GM12878 (cell line): ENCODE data around the gene CACNG1. TPM values are rescaled to one million over a fixed set of nuclear protein-coding genes. Genes with fewer than 3 reads are reported as not detected.

Experiments
- ATAC-seq: fragments of 200-7000 bp; cut with Tn5 transposase; 3 replicates; pipeline ENCODE4 v1.9.1; 2020; ENCODE audit warnings: mild to moderate bottlenecking, moderate library complexity
- BruUV-seq: library from RNA; stranded (reverse); fragments of 400-500 nt; replicated peaks from 2 replicates; lab custom pipeline; 2021; lab: Mats Ljungman, UMichigan
- CTCF ChIA-PET: fragments of 300-600 bp; sonication (Branson Sonifier 250); formaldehyde crosslinking; extraction: SDS; loops from one replicate; lab custom pipeline; 2021; ENCODE audit warnings: inconsistent platforms; lab: Yijun Ruan, JAX
- POLR2A ChIA-PET: fragments of 350-600 bp; formaldehyde crosslinking; extraction: SDS; loops from one replicate; lab custom pipeline; 2021; ENCODE audit warnings: inconsistent platforms; lab: Charles Lee
- RAD21 ChIA-PET: fragments of 300-600 bp; sonication (Branson Sonifier 250); formaldehyde crosslinking; loops from one replicate; lab custom pipeline; 2023; ENCODE audit warnings: antibody characterized with exemption; ENCODE audit not compliant: unreplicated experiment; lab: Charles Lee
- SMC1A ChIA-PET: fragments of 300-600 bp; sonication (Branson Sonifier 250); formaldehyde crosslinking; loops from one replicate; lab custom pipeline; 2023; ENCODE audit not compliant: unreplicated experiment, uncharacterized antibody; lab: Charles Lee
- DNase-seq: peaks from one replicate; pipeline ENCODE4 v3.0.0-alpha.2; 2011; ENCODE audit warnings: low read depth, low spot score
- FAIRE-seq: peaks from 3 replicates; lab custom pipeline; 2011; peaks lifted over from hg19 to GRCh38; lab: Jason Lieb, UNC
- H2AFZ ChIP-seq: 2 replicates; pipeline ENCODE4 v1.6.0; 2011; ENCODE audit warnings: low read depth, low read length, control low read depth; ENCODE audit not compliant: control insufficient read depth
- H3K27ac ChIP-seq: 2 replicates; pipeline ENCODE4 v1.5.1; 2011; ENCODE audit warnings: control low read depth; ENCODE audit not compliant: control insufficient read depth, insufficient read depth
- H3K27me3 ChIP-seq, 2 experiments: replicated peaks in 1 of 2; 2 replicates each; pipeline versions ENCODE4 v1.6.0 to v1.6.1; 2011; ENCODE audit warnings: low read length in 1 of 2; ENCODE audit not compliant: control insufficient read depth in 2 of 2, insufficient read depth in 2 of 2
- H3K36me3 ChIP-seq, 2 experiments: 2 replicates each; pipeline ENCODE4 v1.5.1; 2011; ENCODE audit warnings: low read length in 1 of 2; ENCODE audit not compliant: control insufficient read depth in 2 of 2, insufficient read depth in 2 of 2
- H3K4me1 ChIP-seq: 2 replicates; pipeline ENCODE4 v1.6.1; 2011; ENCODE audit warnings: mild to moderate bottlenecking, low read length, moderate library complexity, mixed read lengths; ENCODE audit not compliant: control insufficient read depth, insufficient read depth
- H3K4me2 ChIP-seq: 2 replicates; pipeline ENCODE4 v1.6.0; 2011; ENCODE audit warnings: control low read depth; ENCODE audit not compliant: control insufficient read depth, insufficient read depth
- H3K4me3 ChIP-seq: fragments of 200-600 bp; sonication (generic); 2 replicates; pipeline ENCODE4 v1.5.1; 2016
- H3K79me2 ChIP-seq: 2 replicates; pipeline ENCODE4 v1.6.0; 2011; ENCODE audit warnings: low read length; ENCODE audit not compliant: control insufficient read depth, insufficient read depth
- H3K9ac ChIP-seq: 2 replicates; pipeline ENCODE4 v1.8.0; 2011; ENCODE audit warnings: low read length, control low read depth, mixed read lengths; ENCODE audit not compliant: control insufficient read depth, insufficient read depth
- H3K9me3 ChIP-seq: replicated peaks from 3 replicates; pipeline ENCODE4 v1.5.1; 2011; ENCODE audit warnings: mild to moderate bottlenecking, low read length; ENCODE audit not compliant: control insufficient read depth, insufficient read depth
- H4K20me1 ChIP-seq: 2 replicates; pipeline ENCODE4 v1.6.0; 2011; ENCODE audit not compliant: control insufficient read depth, insufficient read depth
- DPF2 ChIP-seq: fragments of 450-650 bp; IDR thresholded peaks from 2 replicates; pipeline ENCODE4 v1.6.1; 2017; ENCODE audit warnings: mild to moderate bottlenecking
- JUNB ChIP-seq: IDR thresholded peaks from 2 replicates; pipeline ENCODE4 v1.6.1; 2016; ENCODE audit warnings: antibody characterized with exemption, mild to moderate bottlenecking
- NFYA ChIP-seq: IDR thresholded peaks from 2 replicates; pipeline ENCODE4 v1.6.1; 2011; ENCODE audit warnings: low read depth, mild to moderate bottlenecking, low read length, improper control_type of control experiment, borderline replicate concordance
- SIN3A ChIP-seq: IDR thresholded peaks from 2 replicates; pipeline ENCODE4 v1.6.1; 2012; ENCODE audit warnings: low read depth, low read length, improper control_type of control experiment
- TAF1 ChIP-seq: IDR thresholded peaks from 2 replicates; pipeline ENCODE4 v1.6.1; 2011; ENCODE audit warnings: mild to moderate bottlenecking, low read depth, low read length, borderline replicate concordance
- WGBS: methylation state at CpG from one replicate; pipeline ENCODE4 v1.1.6; 2016; ENCODE audit warnings: low lambda C conversion rate; ENCODE audit not compliant: insufficient replicate concordance, insufficient coverage; ENCODE audit errors: missing lambda C conversion rate; 5-methylcytosine and 5-hydroxymethylcytosine counted together
- in situ Hi-C: fragments of 300-500 bp; cut with MboI; formaldehyde crosslinking; loops from 9 replicates; pipeline ENCODE4 v1.14.3; 2018; ENCODE audit warnings: mixed read lengths
- intact Hi-C: fragments of 100-400 bp; cut with micrococcal nuclease; formaldehyde crosslinking; loops from one replicate; pipeline ENCODE4 v1.14.2; 2022; ENCODE audit not compliant: unreplicated experiment
- polyA plus RNA-seq, 11 experiments: library from polyadenylated mRNA; depleted of rRNA in 4 of 11; unstranded in 6 of 11; stranded (reverse) in 5 of 11; fragments of >200 nt; fragmentation: Nextera tagmentation in 4 of 11; fragmentation: Illumina TruSeq in 1 of 11; extraction: Ambion mirVana in 4 of 11; extraction: Trizol in 1 of 11; gene quantifications; 1 replicate in 1 of 11; 2 replicates in 10 of 11; pipeline versions ENCODE4 v1.2.1 to v1.2.3, GENCODE V29; 2011 to 2016; ENCODE audit warnings: inconsistent platforms in 2 of 11, missing spikeins in 2 of 11, low read depth in 1 of 11
- total RNA-seq, 4 experiments: library from RNA; depleted of rRNA in 3 of 4; stranded (reverse); fragments of >200 nt in 3 of 4; fragmentation: Illumina TruSeq in 1 of 4; extraction: Trizol in 1 of 4; gene quantifications; 2 replicates each; pipeline versions ENCODE4 v1.2.1 to v1.2.3, GENCODE V29; 2013 to 2021
- TF ChIP-seq, protein P1 (sequence below): fragments of 450-650 bp; IDR thresholded peaks from 2 replicates; pipeline ENCODE4 v1.6.1; 2016; ENCODE audit warnings: mild to moderate bottlenecking, moderate library complexity, borderline replicate concordance
- TF ChIP-seq, protein P2 (sequence below): IDR thresholded peaks from 2 replicates; pipeline ENCODE4 v1.6.1; 2012; ENCODE audit warnings: low read length, inconsistent platforms

The CACNG1 gene
- total and polyA plus RNA-seq, 10 of the 15 experiments (the other 5 are each of a cell fraction or from before 2014, with no cell fraction given), result not detected

DNA sequence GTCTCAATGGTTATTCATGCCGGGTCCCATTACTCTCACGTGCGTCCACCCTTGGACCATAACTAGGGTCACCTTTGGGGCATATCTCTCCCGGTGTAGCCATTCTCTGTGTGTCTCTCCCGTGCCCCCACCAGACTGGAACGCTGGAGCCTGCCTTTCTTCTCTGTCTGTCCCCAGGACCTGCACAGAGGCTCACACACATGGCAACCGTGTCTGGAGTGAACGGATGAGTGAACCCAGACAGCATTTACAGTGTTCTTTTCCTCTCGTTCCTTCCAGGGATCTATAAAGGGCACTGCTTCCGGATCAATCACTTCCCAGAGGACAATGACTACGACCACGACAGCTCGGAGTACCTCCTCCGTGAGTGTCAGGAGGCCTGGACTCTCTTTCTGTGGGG lies 26.4 kb upstream of the CACNG1 start (continued):
- TF ChIP-seq, protein P1, sequence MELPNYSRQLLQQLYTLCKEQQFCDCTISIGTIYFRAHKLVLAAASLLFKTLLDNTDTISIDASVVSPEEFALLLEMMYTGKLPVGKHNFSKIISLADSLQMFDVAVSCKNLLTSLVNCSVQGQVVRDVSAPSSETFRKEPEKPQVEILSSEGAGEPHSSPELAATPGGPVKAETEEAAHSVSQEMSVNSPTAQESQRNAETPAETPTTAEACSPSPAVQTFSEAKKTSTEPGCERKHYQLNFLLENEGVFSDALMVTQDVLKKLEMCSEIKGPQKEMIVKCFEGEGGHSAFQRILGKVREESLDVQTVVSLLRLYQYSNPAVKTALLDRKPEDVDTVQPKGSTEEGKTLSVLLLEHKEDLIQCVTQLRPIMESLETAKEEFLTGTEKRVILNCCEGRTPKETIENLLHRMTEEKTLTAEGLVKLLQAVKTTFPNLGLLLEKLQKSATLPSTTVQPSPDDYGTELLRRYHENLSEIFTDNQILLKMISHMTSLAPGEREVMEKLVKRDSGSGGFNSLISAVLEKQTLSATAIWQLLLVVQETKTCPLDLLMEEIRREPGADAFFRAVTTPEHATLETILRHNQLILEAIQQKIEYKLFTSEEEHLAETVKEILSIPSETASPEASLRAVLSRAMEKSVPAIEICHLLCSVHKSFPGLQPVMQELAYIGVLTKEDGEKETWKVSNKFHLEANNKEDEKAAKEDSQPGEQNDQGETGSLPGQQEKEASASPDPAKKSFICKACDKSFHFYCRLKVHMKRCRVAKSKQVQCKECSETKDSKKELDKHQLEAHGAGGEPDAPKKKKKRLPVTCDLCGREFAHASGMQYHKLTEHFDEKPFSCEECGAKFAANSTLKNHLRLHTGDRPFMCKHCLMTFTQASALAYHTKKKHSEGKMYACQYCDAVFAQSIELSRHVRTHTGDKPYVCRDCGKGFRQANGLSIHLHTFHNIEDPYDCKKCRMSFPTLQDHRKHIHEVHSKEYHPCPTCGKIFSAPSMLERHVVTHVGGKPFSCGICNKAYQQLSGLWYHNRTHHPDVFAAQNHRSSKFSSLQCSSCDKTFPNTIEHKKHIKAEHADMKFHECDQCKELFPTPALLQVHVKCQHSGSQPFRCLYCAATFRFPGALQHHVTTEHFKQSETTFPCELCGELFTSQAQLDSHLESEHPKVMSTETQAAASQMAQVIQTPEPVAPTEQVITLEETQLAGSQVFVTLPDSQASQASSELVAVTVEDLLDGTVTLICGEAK, result no peak
- no peak for TF ChIP-seq SIN3A
- no peak for TF ChIP-seq TAF1
- no peak for TF ChIP-seq NFYA

- ChIA-PET RAD21 (no interaction called here), SMC1A (no interaction called here), POLR2A (no interaction called here), CTCF (no interaction called here)
- Histone ChIP-seq H2AFZ (no peak overlapping the region), H3K27me3 (no peaks in the 10 kb centered on the region), H3K9ac (no peak overlapping the region), H3K27ac (no peak overlapping the region), H3K4me1 (no peaks in the 10 kb centered on the region), H4K20me1 (no peaks in the 10 kb centered on the region), H3K4me3 (no peak overlapping the region), H3K79me2 (no peaks in the 10 kb centered on the region), H3K9me3 (no peaks in the 10 kb centered on the region), H3K36me3 (no peaks in the 10 kb centered on the region), H3K4me2 (no peak overlapping the region)
- intact Hi-C loops, result no loop called here
- FAIRE-seq (no peak), DNase-seq (no peak), ATAC-seq (peak; percentile 36)
- TF ChIP-seq DPF2 (no peak), JUNB (0 out of 2 replicates have a peak, but pooled peaks have one; percentile 28)
- TF ChIP-seq, protein P2, sequence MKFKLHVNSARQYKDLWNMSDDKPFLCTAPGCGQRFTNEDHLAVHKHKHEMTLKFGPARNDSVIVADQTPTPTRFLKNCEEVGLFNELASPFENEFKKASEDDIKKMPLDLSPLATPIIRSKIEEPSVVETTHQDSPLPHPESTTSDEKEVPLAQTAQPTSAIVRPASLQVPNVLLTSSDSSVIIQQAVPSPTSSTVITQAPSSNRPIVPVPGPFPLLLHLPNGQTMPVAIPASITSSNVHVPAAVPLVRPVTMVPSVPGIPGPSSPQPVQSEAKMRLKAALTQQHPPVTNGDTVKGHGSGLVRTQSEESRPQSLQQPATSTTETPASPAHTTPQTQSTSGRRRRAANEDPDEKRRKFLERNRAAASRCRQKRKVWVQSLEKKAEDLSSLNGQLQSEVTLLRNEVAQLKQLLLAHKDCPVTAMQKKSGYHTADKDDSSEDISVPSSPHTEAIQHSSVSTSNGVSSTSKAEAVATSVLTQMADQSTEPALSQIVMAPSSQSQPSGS, result no peak
- in situ Hi-C loops, result no loop called here
- WGBS, result 55% methylated on average over 12 of the region's 12 CpGs
- no TSS peak for BruUV-seq
Observed at GRCh38 chr17:67018471-67019434, 25.6 kb upstream of the CACNG1 start.
